Spinal cord (tissue), 10 donors: ENCODE measurements around the gene TSC22D4. TPM values are rescaled to one million over a fixed set of nuclear protein-coding genes. Genes with fewer than 3 reads are reported as not detected.

Experiments used
- DNase-seq, 6 donors: peaks; one replicate each; pipeline versions ENCODE4 v3.0.0 to v3.0.0-alpha.2; 2013 to 2015; ENCODE audit warnings: low spot score in 6 of 6, low read depth in 4 of 6
- H3K27ac ChIP-seq: one replicate; pipeline ENCODE4 v1.5.1; 2013; ENCODE audit warnings: low read depth, low read length, control low read depth
- H3K27me3 ChIP-seq: one replicate; pipeline ENCODE4 v1.6.1; 2013; ENCODE audit warnings: low read length; ENCODE audit not compliant: control insufficient read depth, insufficient read depth
- H3K36me3 ChIP-seq: one replicate; pipeline ENCODE4 v1.6.1; 2013; ENCODE audit warnings: low read length; ENCODE audit not compliant: control insufficient read depth, insufficient read depth
- H3K4me1 ChIP-seq: one replicate; pipeline ENCODE4 v1.6.1; 2013; ENCODE audit warnings: low read length; ENCODE audit not compliant: control insufficient read depth, insufficient read depth
- H3K4me3 ChIP-seq: one replicate; pipeline ENCODE4 v1.5.1; 2013; ENCODE audit warnings: low read depth, low read length, control low read depth
- H3K9me3 ChIP-seq: one replicate; pipeline ENCODE4 v1.6.1; 2013; ENCODE audit warnings: low read length; ENCODE audit not compliant: control insufficient read depth, insufficient read depth
- WGBS: methylation state at CpG from one replicate; pipeline ENCODE4 v1.1.5; 2013; ENCODE audit warnings: missing lambda C conversion rate; ENCODE audit not compliant: insufficient coverage; 5-methylcytosine and 5-hydroxymethylcytosine counted together
- polyA plus RNA-seq, 2 donors: library from polyadenylated mRNA; unstranded; fragments of 120-200 nt; gene quantifications; one replicate each; pipeline ENCODE4 v1.2.1, GENCODE V29; 2013; ENCODE audit not compliant: insufficient read length in 2 of 2
- total RNA-seq, 2 donors: library from RNA; depleted of rRNA in 1 of 2; stranded (reverse); fragments of 120-200 nt in 1 of 2; fragments of >200 nt in 1 of 2; gene quantifications; one replicate each; pipeline versions ENCODE4 v1.2.3 to v1.2.4, GENCODE V29; 2013 to 2014
- donor health status: healthy.

Gene TSC22D4
- total and polyA plus RNA-seq, 4 donors: 67.4 to 376 (median 233) TPM

DNA sequence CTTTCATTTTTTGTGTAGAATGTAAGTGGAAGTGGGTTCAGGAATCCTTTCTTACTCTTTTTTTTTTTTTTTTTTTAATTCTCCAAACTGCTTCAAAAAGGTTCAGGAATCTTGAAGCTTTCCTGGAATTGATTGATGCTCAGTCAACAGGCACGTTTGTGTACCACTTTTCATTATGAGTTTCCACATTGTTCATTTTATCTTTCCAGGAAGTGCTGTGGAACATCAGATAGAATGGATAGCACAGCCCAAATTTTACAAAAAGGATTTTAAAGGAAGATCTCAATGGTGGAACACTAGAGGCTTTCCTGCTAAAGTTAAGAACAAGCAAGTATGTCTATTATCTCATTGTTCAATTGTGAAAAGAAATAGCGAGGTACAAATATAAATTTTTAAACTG lies 40.8 kb downstream of the TSC22D4 start:
- H3K36me3 ChIP-seq: peaks cover 29% of the 10 kb centered on the region
- no peak for DNase-seq
- H3K27me3 ChIP-seq: no peaks in the 10 kb centered on the region
- no peaks in the 10 kb centered on the region for H3K9me3 ChIP-seq
- WGBS: no CpG with 5 or more reads among the region's 2 CpGs
- H3K4me1 ChIP-seq: peaks cover 21% of the 10 kb centered on the region
- H3K27ac ChIP-seq: no peak overlapping the region
- H3K4me3 ChIP-seq: no peak overlapping the region

DNA sequence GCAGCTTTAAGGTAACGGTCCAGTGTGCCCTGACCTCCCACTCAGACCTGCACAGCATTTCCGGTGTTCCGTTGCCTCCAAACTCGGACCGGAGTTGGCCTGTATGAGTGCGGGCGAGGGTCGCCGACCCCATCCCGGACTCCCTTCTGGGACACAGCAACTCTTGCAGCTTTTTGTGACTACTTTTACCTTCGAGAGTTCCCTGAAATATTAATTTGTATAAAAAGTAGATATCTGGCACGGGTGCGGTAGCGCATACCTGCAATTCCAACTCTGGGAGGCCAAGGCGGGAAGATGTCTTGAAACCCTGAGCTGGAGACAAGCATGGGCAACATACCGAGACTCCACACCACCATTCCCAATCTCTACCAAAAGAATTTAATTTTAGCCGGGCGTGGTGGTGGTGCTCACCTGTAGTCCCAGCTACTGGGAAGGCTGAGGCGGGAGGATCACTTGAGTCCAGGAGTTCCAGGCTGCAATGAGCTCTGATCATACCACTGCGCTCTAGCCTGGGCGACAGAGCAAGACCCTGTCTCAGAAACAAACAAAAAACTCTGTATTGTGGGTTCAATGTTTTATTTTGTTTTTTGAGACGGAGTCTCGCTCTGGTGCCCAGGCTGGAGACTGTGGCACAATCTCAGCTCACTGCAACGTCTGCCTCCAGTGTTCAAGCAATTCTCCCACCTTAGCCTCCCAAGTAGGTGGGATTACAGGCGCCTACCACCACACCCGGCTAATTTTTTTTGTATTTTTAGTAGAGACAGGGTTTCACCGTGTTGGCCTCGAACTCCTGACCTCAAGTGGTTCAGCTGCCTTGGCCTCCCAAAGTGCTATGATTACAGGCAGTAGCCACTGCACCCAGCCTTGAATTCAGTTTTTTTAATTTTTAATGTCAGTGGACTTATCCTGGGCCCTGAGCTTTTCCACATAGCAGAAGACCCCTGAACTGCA lies 41.6 kb downstream of the TSC22D4 start:
- H3K4me3 ChIP-seq: no peak overlapping the region
- no peak for DNase-seq
- 97% methylated on average over 16 of the region's 28 CpGs for WGBS
- H3K27ac ChIP-seq: no peak overlapping the region
- no peaks in the 10 kb centered on the region for H3K9me3 ChIP-seq
- peaks cover 28% of the 10 kb centered on the region for H3K4me1 ChIP-seq
- H3K36me3 ChIP-seq: peaks cover 36% of the 10 kb centered on the region
- no peaks in the 10 kb centered on the region for H3K27me3 ChIP-seq

DNA sequence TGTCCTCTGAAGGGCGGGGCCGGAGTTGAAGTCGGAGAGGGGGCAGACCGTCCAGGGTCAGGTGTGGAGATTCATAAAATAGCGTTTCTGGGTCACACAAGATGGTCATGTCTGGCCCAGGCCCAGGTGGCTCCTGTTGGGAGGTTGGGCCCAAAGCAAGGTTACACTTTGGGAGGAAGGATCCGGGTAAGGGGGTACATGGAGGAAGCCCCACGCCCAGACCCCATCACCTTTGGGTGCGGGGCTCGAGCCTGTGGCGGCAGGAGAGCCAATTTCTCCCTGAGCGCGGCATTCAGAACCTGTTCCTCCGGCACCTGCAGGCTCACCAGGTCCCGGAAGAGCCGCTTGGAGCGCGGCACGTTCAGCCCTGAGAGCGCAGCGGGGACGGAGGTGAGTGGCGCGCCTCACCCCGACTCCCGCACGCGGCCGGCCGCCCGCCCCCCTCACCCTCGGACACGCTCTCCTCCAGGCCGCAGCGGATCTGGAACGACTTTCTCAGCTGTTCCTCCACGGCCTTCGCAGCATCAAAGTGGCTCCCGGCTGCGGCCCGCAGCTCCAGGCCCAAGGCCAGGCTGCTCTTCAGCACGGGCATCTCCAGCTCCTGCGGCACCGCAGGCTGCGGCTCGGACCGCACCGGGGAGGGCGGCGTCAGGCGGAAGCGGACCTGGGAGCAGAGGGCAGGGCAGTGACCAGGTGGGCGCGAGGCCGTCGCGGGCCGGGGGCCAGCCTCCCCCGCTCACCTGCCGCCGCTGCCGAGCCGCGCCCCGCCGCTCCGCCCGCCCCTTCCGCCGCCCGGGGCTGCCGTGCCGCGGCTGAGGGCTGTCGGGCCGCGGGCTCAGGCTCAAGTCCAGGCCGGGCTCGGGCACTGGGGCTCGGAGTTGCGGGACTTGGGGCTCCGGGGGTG lies 43.4 kb downstream of the TSC22D4 start:
- peaks cover 44% of the 10 kb centered on the region for H3K36me3 ChIP-seq
- H3K27ac ChIP-seq: peak overlapping the region; percentile 87
- H3K27me3 ChIP-seq: no peaks in the 10 kb centered on the region
- DNase-seq: peak in 2 of 6 donors; percentile 25 to 40
- WGBS: 2% methylated on average over 81 of the region's 81 CpGs
- H3K9me3 ChIP-seq: no peaks in the 10 kb centered on the region
- H3K4me1 ChIP-seq: peaks cover 46% of the 10 kb centered on the region
- H3K4me3 ChIP-seq: peak overlapping the region; percentile 78

GRCh38 chr7:100434297-100435144 lies 44.5 kb downstream of the TSC22D4 start:
- Histone ChIP-seq H3K4me3 (no peak overlapping the region), H3K27ac (no peak overlapping the region), H3K27me3 (no peaks in the 10 kb centered on the region), H3K4me1 (peaks cover 50% of the 10 kb centered on the region), H3K9me3 (no peaks in the 10 kb centered on the region), H3K36me3 (peaks cover 45% of the 10 kb centered on the region)
- no peak for DNase-seq
- 90% methylated on average over 18 of the region's 22 CpGs for WGBS

DNA sequence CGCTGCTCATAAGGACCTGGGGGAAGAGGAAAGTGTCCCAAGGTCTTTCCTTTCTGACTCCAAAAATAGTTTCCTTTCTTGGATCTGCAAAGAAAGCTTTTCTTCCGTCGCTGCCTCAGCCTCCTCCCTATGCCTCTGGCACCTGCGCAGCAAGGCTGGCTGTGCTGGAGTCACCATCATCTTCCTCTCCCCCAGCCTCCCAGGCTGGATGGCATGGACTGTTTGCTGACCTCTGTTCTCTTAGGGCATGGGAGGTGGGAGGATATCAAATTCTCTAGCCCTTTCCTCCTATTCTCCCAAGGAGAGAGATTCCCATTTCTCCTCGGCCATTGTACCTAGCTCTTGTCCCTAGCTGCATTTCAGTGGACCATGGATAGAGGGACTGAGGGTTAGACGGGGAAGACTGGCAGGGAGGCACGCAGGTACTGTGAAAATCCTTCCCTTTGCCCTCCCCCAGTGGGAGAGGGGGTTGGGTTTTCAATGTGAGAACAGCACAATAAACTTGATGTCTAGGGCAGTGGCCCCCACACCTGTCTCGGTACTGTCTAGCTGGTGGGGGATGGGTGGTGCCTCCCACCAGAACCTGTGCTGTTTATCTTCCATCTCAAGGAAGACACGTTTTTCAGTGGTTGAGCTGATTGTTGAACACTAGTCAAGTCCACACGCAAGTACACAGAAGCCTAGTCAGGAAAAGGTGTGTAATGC lies 45.3 kb downstream of the TSC22D4 start:
- Histone ChIP-seq H3K9me3 (no peaks in the 10 kb centered on the region), H3K36me3 (peaks cover 45% of the 10 kb centered on the region), H3K4me3 (no peak overlapping the region), H3K27ac (no peak overlapping the region), H3K4me1 (peaks cover 50% of the 10 kb centered on the region), H3K27me3 (no peaks in the 10 kb centered on the region)
- no peak for DNase-seq
- WGBS: 96% methylated on average over 7 of the region's 10 CpGs

DNA sequence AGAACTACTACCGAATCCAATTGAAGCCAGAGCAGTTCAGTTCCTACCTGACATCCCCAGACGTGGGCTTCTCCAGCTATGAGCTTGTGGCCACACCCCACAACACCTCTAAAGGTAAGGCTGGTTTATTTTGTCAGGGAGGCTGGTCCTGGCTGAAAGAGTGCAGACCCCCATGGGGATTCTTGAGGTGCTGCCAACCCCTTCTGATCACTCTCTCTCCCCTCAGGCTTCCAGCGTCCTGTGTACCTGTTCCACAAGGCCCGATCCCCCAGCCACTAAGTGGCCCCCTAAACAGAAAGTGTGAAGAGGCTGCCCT lies 45.8 kb downstream of the TSC22D4 start:
- H3K4me1 ChIP-seq: peaks cover 53% of the 10 kb centered on the region
- 73% methylated on average over 3 of the region's 4 CpGs for whole genome bisulfite sequencing
- no peak overlapping the region for H3K4me3 ChIP-seq
- peaks cover 45% of the 10 kb centered on the region for H3K36me3 ChIP-seq
- H3K9me3 ChIP-seq: no peaks in the 10 kb centered on the region
- H3K27me3 ChIP-seq: no peaks in the 10 kb centered on the region
- DNase-seq: no peak
- no peak overlapping the region for H3K27ac ChIP-seq

DNA sequence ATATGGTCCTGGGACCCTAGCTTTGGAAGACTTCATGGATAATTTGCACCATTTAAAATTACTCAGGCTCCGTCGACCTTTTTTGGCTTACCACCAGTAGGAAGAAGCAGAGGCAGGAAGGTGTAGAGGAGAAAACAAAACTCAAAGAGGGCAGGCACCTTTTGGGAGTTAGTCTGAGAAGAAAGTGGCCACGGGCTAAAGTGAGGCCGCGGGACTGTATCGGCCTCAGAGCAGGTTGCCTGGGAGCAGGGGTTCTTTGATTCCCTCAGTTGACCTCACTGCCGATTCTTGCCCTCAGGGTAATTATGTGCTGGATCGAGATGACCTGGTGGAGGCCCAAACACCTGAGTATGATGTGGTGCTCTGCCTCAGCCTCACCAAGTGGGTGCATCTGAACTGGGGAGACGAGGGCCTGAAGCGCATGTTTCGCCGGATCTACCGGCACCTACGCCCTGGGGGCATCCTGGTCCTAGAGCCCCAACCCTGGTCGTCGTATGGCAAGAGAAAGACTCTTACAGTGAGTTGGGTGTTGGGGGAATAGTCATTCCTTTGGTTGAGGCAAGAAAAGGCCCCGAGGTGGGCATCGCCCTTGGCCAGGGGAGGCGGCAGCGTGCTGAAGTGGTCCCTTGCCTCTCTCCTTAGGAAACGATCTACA lies 46.3 kb downstream of the TSC22D4 start:
- H3K4me1 ChIP-seq: peaks cover 58% of the 10 kb centered on the region
- DNase-seq: no peak
- 90% methylated on average over 17 of the region's 21 CpGs for WGBS
- H3K36me3 ChIP-seq: peaks cover 45% of the 10 kb centered on the region
- H3K9me3 ChIP-seq: no peaks in the 10 kb centered on the region
- H3K27ac ChIP-seq: no peak overlapping the region
- H3K4me3 ChIP-seq: no peak overlapping the region
- H3K27me3 ChIP-seq: no peaks in the 10 kb centered on the region

DNA sequence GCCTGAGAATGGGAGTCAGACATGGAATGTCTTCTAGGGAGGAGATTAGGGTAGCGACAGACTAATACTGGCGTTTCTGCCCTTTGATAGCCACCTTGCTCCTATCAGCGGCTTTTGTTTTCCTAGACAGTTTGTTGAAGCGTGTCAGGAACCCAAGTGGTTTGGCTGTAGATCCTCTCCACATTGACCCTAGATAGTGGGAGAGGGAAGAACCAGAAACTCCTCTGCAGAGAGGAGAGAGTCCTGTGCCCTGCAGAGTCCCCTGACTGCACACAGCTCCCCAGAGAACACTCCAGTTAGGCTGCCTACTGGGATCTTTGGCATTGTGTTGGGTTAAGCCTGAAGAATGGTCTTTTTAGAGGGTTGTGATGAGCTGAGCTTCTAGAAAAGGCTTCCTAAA lies 47.0 kb downstream of the TSC22D4 start:
- peaks cover 59% of the 10 kb centered on the region for H3K4me1 ChIP-seq
- DNase-seq: no peak
- no peak overlapping the region for H3K27ac ChIP-seq
- H3K36me3 ChIP-seq: peaks cover 45% of the 10 kb centered on the region
- no peaks in the 10 kb centered on the region for H3K27me3 ChIP-seq
- 91% methylated on average over 3 of the region's 4 CpGs for WGBS
- H3K4me3 ChIP-seq: no peak overlapping the region
- H3K9me3 ChIP-seq: no peaks in the 10 kb centered on the region
